ENCODE results near the gene LSS. TPM values are rescaled to one million over a fixed set of nuclear protein-coding genes. Genes with fewer than 3 reads are reported as not detected.

LSS gene
- total RNA-seq, 4 donors from 2014 or later, result 43.7 to 172 (median 66.5) TPM

GRCh38 chr21:46208761-46209721 lies 19.5 kb downstream of the LSS start:
- TF ChIP-seq POLR2A (IDR thresholded peaks at IDR 0.05), result no peak
- TF ChIP-seq CTCF (IDR thresholded peaks at IDR 0.05), result no peak
- H3K27ac ChIP-seq, result no peak overlapping the region
- H3K9me3 ChIP-seq, result no peaks in the 10 kb centered on the region
- DNase-seq, result peak in 1 of 3 donors; percentile 37
- no peaks in the 10 kb centered on the region for H3K27me3 ChIP-seq
- no peaks in the 10 kb centered on the region for H3K4me1 ChIP-seq
- no peak overlapping the region for H3K4me3 ChIP-seq
- H3K36me3 ChIP-seq, result peaks cover 0 to 97% (median 0%) of the 10 kb centered on the region in 3 donors

GRCh38 chr21:46207920-46208591 lies 20.5 kb downstream of the LSS start:
- H3K27ac ChIP-seq, result no peak overlapping the region
- H3K4me3 ChIP-seq, result no peak overlapping the region
- peak in 1 of 3 donors; percentile 45 for DNase-seq
- H3K9me3 ChIP-seq, result no peaks in the 10 kb centered on the region
- H3K4me1 ChIP-seq, result no peaks in the 10 kb centered on the region
- H3K36me3 ChIP-seq, result peaks cover 0 to 97% (median 0%) of the 10 kb centered on the region in 3 donors
- H3K27me3 ChIP-seq, result no peaks in the 10 kb centered on the region
- TF ChIP-seq CTCF (IDR thresholded peaks at IDR 0.05) (no peak), POLR2A (IDR thresholded peaks at IDR 0.05) (no peak)

GRCh38 chr21:46207006-46207919 lies 21.3 kb downstream of the LSS start:
- Histone ChIP-seq H3K27me3 (no peaks in the 10 kb centered on the region), H3K4me3 (no peak overlapping the region), H3K27ac (no peak overlapping the region), H3K36me3 (peaks cover 0 to 97% (median 0%) of the 10 kb centered on the region in 3 donors), H3K4me1 (no peaks in the 10 kb centered on the region), H3K9me3 (no peaks in the 10 kb centered on the region)
- DNase-seq, result peak in 1 of 3 donors; percentile 33
- TF ChIP-seq CTCF (IDR thresholded peaks at IDR 0.05) (no peak), POLR2A (IDR thresholded peaks at IDR 0.05) (no peak)

GRCh38 chr21:46206163-46207005 lies 22.2 kb downstream of the LSS start:
- Histone ChIP-seq H3K4me1 (no peaks in the 10 kb centered on the region), H3K36me3 (peaks cover 0 to 88% (median 0%) of the 10 kb centered on the region in 3 donors), H3K9me3 (no peaks in the 10 kb centered on the region), H3K27ac (no peak overlapping the region), H3K4me3 (no peak overlapping the region), H3K27me3 (no peaks in the 10 kb centered on the region)
- TF ChIP-seq POLR2A (IDR thresholded peaks at IDR 0.05) (no peak), CTCF (IDR thresholded peaks at IDR 0.05) (no peak)
- peak in 1 of 3 donors; percentile 35 for DNase-seq

All from Peyer's patch (tissue), 4 donors.